ENCODE measurements around the gene UTP3.
"Not testable (repeated sequence)": the region's sequence is repeated elsewhere in the genome, so short reads cannot be mapped to it uniquely, and the experiment has no call there.

- TF ChIP-seq, protein P1, sequence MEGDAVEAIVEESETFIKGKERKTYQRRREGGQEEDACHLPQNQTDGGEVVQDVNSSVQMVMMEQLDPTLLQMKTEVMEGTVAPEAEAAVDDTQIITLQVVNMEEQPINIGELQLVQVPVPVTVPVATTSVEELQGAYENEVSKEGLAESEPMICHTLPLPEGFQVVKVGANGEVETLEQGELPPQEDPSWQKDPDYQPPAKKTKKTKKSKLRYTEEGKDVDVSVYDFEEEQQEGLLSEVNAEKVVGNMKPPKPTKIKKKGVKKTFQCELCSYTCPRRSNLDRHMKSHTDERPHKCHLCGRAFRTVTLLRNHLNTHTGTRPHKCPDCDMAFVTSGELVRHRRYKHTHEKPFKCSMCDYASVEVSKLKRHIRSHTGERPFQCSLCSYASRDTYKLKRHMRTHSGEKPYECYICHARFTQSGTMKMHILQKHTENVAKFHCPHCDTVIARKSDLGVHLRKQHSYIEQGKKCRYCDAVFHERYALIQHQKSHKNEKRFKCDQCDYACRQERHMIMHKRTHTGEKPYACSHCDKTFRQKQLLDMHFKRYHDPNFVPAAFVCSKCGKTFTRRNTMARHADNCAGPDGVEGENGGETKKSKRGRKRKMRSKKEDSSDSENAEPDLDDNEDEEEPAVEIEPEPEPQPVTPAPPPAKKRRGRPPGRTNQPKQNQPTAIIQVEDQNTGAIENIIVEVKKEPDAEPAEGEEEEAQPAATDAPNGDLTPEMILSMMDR (IDR thresholded peaks at IDR 0.05; ENCODE audit: low read depth, low read length): not testable (repeated sequence)
- TF ChIP-seq, protein P2, sequence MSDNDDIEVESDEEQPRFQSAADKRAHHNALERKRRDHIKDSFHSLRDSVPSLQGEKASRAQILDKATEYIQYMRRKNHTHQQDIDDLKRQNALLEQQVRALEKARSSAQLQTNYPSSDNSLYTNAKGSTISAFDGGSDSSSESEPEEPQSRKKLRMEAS (IDR thresholded peaks at IDR 0.05; ENCODE audit: low read depth, low read length): not testable (repeated sequence)
Observed at GRCh38 chr4:70702592-70702991, 14.3 kb downstream of the UTP3 start.

All from NB4 (cell line).